Liver (tissue), 9 donors: ENCODE results near the gene BECN2. TPM values are rescaled to one million over a fixed set of nuclear protein-coding genes. Genes with fewer than 3 reads are reported as not detected.

Source experiments
- DNase-seq: peaks from one replicate; pipeline ENCODE4 v3.0.0-alpha.2; 2017; ENCODE audit warnings: low spot score
- H3K27ac ChIP-seq, 2 donors: one replicate each; pipeline ENCODE4 v1.7.0; 2013; ENCODE audit warnings: inconsistent platforms in 2 of 2, low read length in 2 of 2, control low read depth in 1 of 2, low read depth in 1 of 2, mild to moderate bottlenecking in 1 of 2
- H3K27me3 ChIP-seq, 4 donors: one replicate each; pipeline versions ENCODE4 v1.6.1 to v1.7.0; 2013; ENCODE audit warnings: low read length in 3 of 4, inconsistent platforms in 1 of 4, mild to moderate bottlenecking in 1 of 4, moderate library complexity in 1 of 4; ENCODE audit not compliant: control insufficient read depth in 4 of 4, insufficient read depth in 4 of 4
- H3K36me3 ChIP-seq, 4 donors: one replicate each; pipeline versions ENCODE4 v1.6.1 to v1.7.0; 2013; ENCODE audit warnings: low read length in 3 of 4, mild to moderate bottlenecking in 3 of 4, low read depth in 1 of 4, moderate library complexity in 1 of 4; ENCODE audit not compliant: control insufficient read depth in 4 of 4, insufficient read depth in 3 of 4
- H3K4me1 ChIP-seq, 4 donors: one replicate each; pipeline versions ENCODE4 v1.6.1 to v1.7.0; 2013; ENCODE audit warnings: low read length in 3 of 4, mild to moderate bottlenecking in 3 of 4, moderate library complexity in 1 of 4; ENCODE audit not compliant: control insufficient read depth in 4 of 4, insufficient read depth in 4 of 4
- H3K4me3 ChIP-seq, 3 donors: one replicate each; pipeline versions ENCODE4 v1.6.1 to v1.7.0; 2013; ENCODE audit warnings: low read length in 3 of 3, control low read depth in 1 of 3, low read depth in 1 of 3, mild to moderate bottlenecking in 1 of 3
- H3K9ac ChIP-seq, 2 donors: one replicate each; pipeline ENCODE4 v1.7.0; 2013; ENCODE audit warnings: low read length in 2 of 2, mild to moderate bottlenecking in 2 of 2, moderate library complexity in 2 of 2, control low read depth in 1 of 2, low read depth in 1 of 2
- H3K9me3 ChIP-seq, 4 donors: one replicate each; pipeline versions ENCODE4 v1.6.1 to v1.7.0; 2013; ENCODE audit warnings: low read length in 3 of 4; ENCODE audit not compliant: control insufficient read depth in 4 of 4
- ATF3 ChIP-seq: IDR thresholded peaks from 2 replicates; pipeline ENCODE4 v1.6.1; 2016; ENCODE audit warnings: antibody characterized with exemption
- CTCF ChIP-seq: fragments of 150-350 bp; IDR thresholded peaks from 2 replicates; pipeline ENCODE4 v1.5.1; 2017; ENCODE audit warnings: improper control_type of control experiment, low read depth, low read length; ENCODE audit not compliant: missing input control
- EGR1 ChIP-seq, 2 donors: IDR thresholded peaks; 2 replicates each; pipeline ENCODE4 v1.6.1; 2016 to 2018; ENCODE audit warnings: antibody characterized with exemption in 2 of 2, low read depth in 2 of 2
- FOXA2 ChIP-seq: IDR thresholded peaks from 2 replicates; pipeline ENCODE4 v1.6.1; 2016; ENCODE audit warnings: antibody characterized with exemption
- GABPA ChIP-seq, 2 donors: IDR thresholded peaks in 1 of 2; conservative IDR thresholded peaks in 1 of 2; 2 replicates each; pipeline ENCODE4 v1.6.1; 2016; ENCODE audit warnings: antibody characterized with exemption in 2 of 2, mild to moderate bottlenecking in 1 of 2, moderate library complexity in 1 of 2
- HNF4A ChIP-seq, 2 donors: conservative IDR thresholded peaks; 2 replicates each; pipeline ENCODE4 v1.6.1; 2016; ENCODE audit warnings: antibody characterized with exemption in 2 of 2, mild to moderate bottlenecking in 2 of 2
- HNF4G ChIP-seq: IDR thresholded peaks from 2 replicates; pipeline ENCODE4 v1.6.1; 2016; ENCODE audit warnings: antibody characterized with exemption
- JUND ChIP-seq, 2 donors: IDR thresholded peaks; 2 replicates each; pipeline ENCODE4 v1.6.1; 2016; ENCODE audit warnings: antibody characterized with exemption in 2 of 2
- RAD21 ChIP-seq, 2 donors: IDR thresholded peaks; 2 replicates each; pipeline ENCODE4 v1.6.1; 2016; ENCODE audit warnings: antibody characterized with exemption in 2 of 2, mild to moderate bottlenecking in 2 of 2
- REST ChIP-seq: IDR thresholded peaks from 2 replicates; pipeline ENCODE4 v1.6.1; 2016; ENCODE audit warnings: antibody characterized with exemption, mild to moderate bottlenecking
- SP1 ChIP-seq: IDR thresholded peaks from 2 replicates; pipeline ENCODE4 v1.6.1; 2018; ENCODE audit warnings: antibody characterized with exemption, mild to moderate bottlenecking
- YY1 ChIP-seq: IDR thresholded peaks from 2 replicates; pipeline ENCODE4 v1.6.1; 2016; ENCODE audit warnings: antibody characterized with exemption, mild to moderate bottlenecking
- ZBTB33 ChIP-seq: IDR thresholded peaks from 2 replicates; pipeline ENCODE4 v1.6.1; 2016; ENCODE audit warnings: antibody characterized with exemption
- WGBS: extraction: QIAGEN DNeasy Blood & Tissue Kit; methylation state at CpG from one replicate; pipeline ENCODE4 v1.1.7; 2013; 5-methylcytosine and 5-hydroxymethylcytosine counted together
- polyA plus RNA-seq, 2 donors: library from polyadenylated mRNA; stranded (reverse) in 1 of 2; unstranded in 1 of 2; fragments of 200-250 nt in 1 of 2; fragments of >200 nt in 1 of 2; fragmentation: Nextera tagmentation in 1 of 2; extraction: Ambion mirVana in 1 of 2; gene quantifications; one replicate each; pipeline versions ENCODE4 v1.2.1 to v1.2.3, GENCODE V29; 2013 to 2015
- total RNA-seq, 2 donors: library from RNA; depleted of rRNA; stranded (reverse); fragments of >200 nt; gene quantifications; one replicate each; pipeline ENCODE4 v1.2.3, GENCODE V29; 2014
- donor health status: healthy.
- donor health status: healthy.
- donor health status: healthy.
- donor health status: healthy.
- donor health status: healthy.

BECN2 gene
- total and polyA plus RNA-seq, 4 donors = not detected

- H3K9me3 ChIP-seq = no peaks in the 10 kb centered on the region
- H3K4me1 ChIP-seq = no peaks in the 10 kb centered on the region
- WGBS = 84% methylated on average over 8 of the region's 8 CpGs
- no peaks in the 10 kb centered on the region for H3K36me3 ChIP-seq
- DNase-seq = no peak
- H3K9ac ChIP-seq = no peak overlapping the region
- no peak overlapping the region for H3K27ac ChIP-seq
- H3K4me3 ChIP-seq = no peak overlapping the region
- no peak for TF ChIP-seq EGR1 (IDR thresholded peaks at IDR 0.05; ENCODE audit: low read depth in 2 of 2)
- no peak for TF ChIP-seq HNF4G
- no peak for TF ChIP-seq REST
- TF ChIP-seq HNF4A (conservative IDR thresholded peaks at IDR 0.05) = no peak
- no peak for TF ChIP-seq CTCF
- TF ChIP-seq ZBTB33 = no peak
- no peak for TF ChIP-seq YY1
- TF ChIP-seq GABPA (IDR thresholded peaks at IDR 0.05 in 1 of 2, conservative IDR thresholded peaks at IDR 0.05 in 1 of 2) = no peak
- no peak for TF ChIP-seq ATF3
- TF ChIP-seq SP1 = no peak
- no peak for TF ChIP-seq FOXA2
- no peaks in the 10 kb centered on the region for H3K27me3 ChIP-seq
Observed at GRCh38 chr1:241964550-241965282, 7.1 kb downstream of the BECN2 start.

GRCh38 chr1:241968611-241969010, 11.0 kb downstream of the BECN2 start:
- TF ChIP-seq FOXA2 = no peak
- TF ChIP-seq JUND (IDR thresholded peaks at IDR 0.05) = no peak
- no peak for TF ChIP-seq RAD21 (IDR thresholded peaks at IDR 0.05)
- TF ChIP-seq YY1 = no peak

More at GRCh38 chr1:241968611-241969010, 11.0 kb downstream of the BECN2 start:
- Histone ChIP-seq H3K27me3 (no peaks in the 10 kb centered on the region), H3K9me3 (no peaks in the 10 kb centered on the region), H3K4me1 (no peaks in the 10 kb centered on the region), H3K27ac (no peak overlapping the region), H3K4me3 (no peak overlapping the region), H3K36me3 (no peaks in the 10 kb centered on the region), H3K9ac (no peak overlapping the region)
- no peak for DNase-seq
- WGBS = 53% methylated on average over 4 of the region's 4 CpGs
